B cell (primary cell): ENCODE measurements around the gene EARS2. TPM values are rescaled to one million over a fixed set of nuclear protein-coding genes. Genes with fewer than 3 reads are reported as not detected.
A peak's percentile ranks its signal among the peaks of the same experiment; 100 is the strongest.

Experiments used
- ATAC-seq: fragments of 200-7000 bp; cut with Tn5 transposase; one replicate; pipeline ENCODE4 v1.10.0; 2021; ENCODE audit warnings: low read depth, mild to moderate bottlenecking, moderate number of reproducible peaks, moderate library complexity
- CTCF ChIA-PET: fragments of 350-600 bp; sonication (Branson Sonifier 250); formaldehyde crosslinking; loops from one replicate; lab custom pipeline; 2021; ENCODE audit warnings: antibody characterized with exemption, inconsistent platforms; lab: Charles Lee
- POLR2A ChIA-PET: fragments of 350-600 bp; sonication (Branson Sonifier 250); formaldehyde crosslinking; loops from one replicate; lab custom pipeline; 2021; ENCODE audit warnings: antibody characterized with exemption; lab: Charles Lee
- DNase-seq: peaks from one replicate; pipeline ENCODE4 v3.0.0; 2013
- H2AFZ ChIP-seq: 2 replicates; pipeline ENCODE4 v1.6.1; 2012; ENCODE audit warnings: mild to moderate bottlenecking, low read depth, low read length; ENCODE audit not compliant: insufficient read depth, poor library complexity, severe bottlenecking
- H3K27ac ChIP-seq, 2 donors: 1 replicate in 1 of 2; 2 replicates in 1 of 2; pipeline ENCODE4 v1.5.1; 2012 to 2013; ENCODE audit warnings: low read length in 2 of 2, mild to moderate bottlenecking in 2 of 2, moderate library complexity in 1 of 2
- H3K27me3 ChIP-seq, 4 experiments: fragments of 200-600 bp in 1 of 4; sonication (generic) in 1 of 4; replicated peaks in 1 of 4; 1 replicate in 2 of 4; 2 replicates in 2 of 4; pipeline versions ENCODE4 v1.6.1 to v1.7.0; 2013 to 2016; ENCODE audit warnings: low read length in 3 of 4, mild to moderate bottlenecking in 2 of 4, mixed read lengths in 1 of 4, moderate library complexity in 1 of 4; ENCODE audit not compliant: insufficient read depth in 4 of 4, control insufficient read depth in 3 of 4; ENCODE audit errors: control extremely low read depth in 1 of 4
- H3K36me3 ChIP-seq, 2 experiments: replicated peaks in 1 of 2; 1 replicate in 1 of 2; 2 replicates in 1 of 2; pipeline versions ENCODE4 v1.6.1 to v1.7.1; 2013; ENCODE audit warnings: low read length in 1 of 2; ENCODE audit not compliant: insufficient read depth in 2 of 2, control insufficient read depth in 1 of 2; ENCODE audit errors: control extremely low read depth in 1 of 2, extremely low read depth in 1 of 2
- H3K4me1 ChIP-seq, 2 donors: fragments of 200-600 bp in 1 of 2; sonication (generic) in 1 of 2; 1 replicate in 1 of 2; 2 replicates in 1 of 2; pipeline versions ENCODE4 v1.5.1 to v1.6.1; 2013 to 2017; ENCODE audit warnings: low read length in 2 of 2; ENCODE audit not compliant: control insufficient read depth in 2 of 2, insufficient read depth in 2 of 2
- H3K4me2 ChIP-seq: replicated peaks from 2 replicates; pipeline ENCODE3; 2012; ENCODE audit warnings: mild to moderate bottlenecking, low read depth, low read length; ENCODE audit not compliant: poor library complexity, severe bottlenecking
- H3K4me3 ChIP-seq, 5 experiments: fragments of 200-600 bp in 1 of 5; sonication (generic) in 1 of 5; 1 replicate in 3 of 5; 2 replicates in 2 of 5; pipeline versions ENCODE4 v1.5.1 to v1.7.0; 2011 to 2016; ENCODE audit warnings: low read length in 4 of 5, mild to moderate bottlenecking in 4 of 5, low read depth in 2 of 5, control low read depth in 1 of 5, moderate library complexity in 1 of 5; ENCODE audit not compliant: insufficient read depth in 1 of 5; ENCODE audit errors: control extremely low read depth in 1 of 5, extremely low read depth in 1 of 5
- H3K79me2 ChIP-seq: fragments of 200-600 bp; sonication (generic); one replicate; pipeline ENCODE4 v1.6.0; 2016; ENCODE audit warnings: low read length; ENCODE audit not compliant: control insufficient read depth, insufficient read depth
- H3K9ac ChIP-seq: fragments of 200-600 bp; sonication (generic); 2 replicates; pipeline ENCODE4 v1.6.1; 2017; ENCODE audit warnings: mild to moderate bottlenecking, low read length, moderate library complexity
- H3K9me3 ChIP-seq, 3 donors: one replicate each; pipeline versions ENCODE4 v1.6.1 to v1.7.1; 2013; ENCODE audit warnings: low read length in 2 of 3; ENCODE audit not compliant: control insufficient read depth in 2 of 3, insufficient read depth in 1 of 3; ENCODE audit errors: control extremely low read depth in 1 of 3
- H4K20me1 ChIP-seq: 2 replicates; pipeline ENCODE4 v1.6.0; 2012; ENCODE audit warnings: mild to moderate bottlenecking, low read length; ENCODE audit not compliant: insufficient read depth, control insufficient read depth, poor library complexity, severe bottlenecking
- H3K27ac Mint-ChIP-seq: one replicate; pipeline ENCODE4 v1.8.0; 2021; ENCODE audit warnings: mixed read lengths
- H3K27me3 Mint-ChIP-seq: one replicate; pipeline ENCODE4 v1.8.0; 2021; ENCODE audit warnings: mixed read lengths
- H3K4me1 Mint-ChIP-seq: one replicate; pipeline ENCODE4 v1.8.0; 2021; ENCODE audit warnings: mixed read lengths
- H3K4me3 Mint-ChIP-seq: one replicate; pipeline ENCODE4 v1.8.0; 2021; ENCODE audit warnings: mixed read lengths
- H3K9me3 Mint-ChIP-seq: one replicate; pipeline ENCODE4 v1.8.0; 2022; ENCODE audit warnings: mixed read lengths; ENCODE audit not compliant: insufficient read depth
- CTCF ChIP-seq: fragments of 200-600 bp; IDR thresholded peaks from one replicate; pipeline ENCODE4 v1.8.0; 2022; ENCODE audit warnings: antibody characterized with exemption, mild to moderate bottlenecking
- EZH2 ChIP-seq: IDR thresholded peaks from 2 replicates; pipeline ENCODE4 v1.6.1; 2012; ENCODE audit warnings: borderline replicate concordance, low read depth, mild to moderate bottlenecking, moderate library complexity, low read length; ENCODE audit not compliant: insufficient read depth, poor library complexity, severe bottlenecking
- WGBS: methylation state at CpG from one replicate; pipeline ENCODE4 v1.1.5; 2013; ENCODE audit warnings: missing lambda C conversion rate; ENCODE audit not compliant: insufficient coverage; 5-methylcytosine and 5-hydroxymethylcytosine counted together
- intact Hi-C: fragments of 100-400 bp; cut with micrococcal nuclease; formaldehyde crosslinking; loops from one replicate; pipeline ENCODE4 v1.10.0; 2022
- polyA plus RNA-seq: library from polyadenylated mRNA; depleted of rRNA; stranded (reverse); fragments of >200 nt; gene quantifications from 2 replicates; pipeline ENCODE4 v1.2.3, GENCODE V29; 2012
- total RNA-seq, 2 donors: library from RNA; stranded (reverse); fragments of 120-200 nt in 1 of 2; gene quantifications; 1 replicate in 1 of 2; 2 replicates in 1 of 2; pipeline versions ENCODE4 v1.2.3 to v1.2.4, GENCODE V29; 2013 to 2022

The EARS2 gene
- total and polyA plus RNA-seq, 2 donors (not counting 1 experiment from before 2014, with no cell fraction given) = 14.6 to 15.1 TPM

- Mint-ChIP-seq H3K4me3 (peak overlapping the region; percentile 80), H3K4me1 (peaks cover 67% of the 10 kb centered on the region), H3K27me3 (no peaks in the 10 kb centered on the region), H3K9me3 (no peaks in the 10 kb centered on the region), H3K27ac (peak overlapping the region; percentile 92)
- DNase-seq = peak; percentile 84
- TF ChIP-seq CTCF = no peak
- no peak for TF ChIP-seq EZH2
- Histone ChIP-seq H3K27ac (peak overlapping the region; percentile 85 to 92), H3K4me3 (peak overlapping the region in 2 of 5 experiments; percentile 15 to 47), H2AFZ (no peak overlapping the region), H3K79me2 (peaks cover 27% of the 10 kb centered on the region), H3K36me3 (peaks cover 1 to 8% of the 10 kb centered on the region in 2 experiments), H3K4me2 (peak overlapping the region; percentile 59), H3K9ac (peak overlapping the region; percentile 20), H4K20me1 (no peaks in the 10 kb centered on the region), H3K4me1 (peaks cover 59 to 66% of the 10 kb centered on the region in 2 donors), H3K27me3 (no peaks in the 10 kb centered on the region), H3K9me3 (no peaks in the 10 kb centered on the region)
- CTCF ChIA-PET = interaction anchor here (0.8 to 1.4 kb wide), 4 partner anchors 10 to 39 kb away, joined by 3 to 6 read pairs (median 4); partner anchors contain the start of gene UBFD1
- peak; percentile 33 for ATAC-seq
- no CpG with 5 or more reads among the region's 3 CpGs for WGBS
- POLR2A ChIA-PET = interaction anchor here (1.5 to 4.7 kb wide), 3 partner anchors 11 to 38 kb away, joined by 3 to 39 read pairs (median 5); partner anchors contain the start of genes EARS2 and UBFD1
- intact Hi-C loops = loop anchor here (1.0 kb wide), 1 partner anchor 8 kb away; the partner anchor contains the start of gene GGA2
These were observed 38.7 kb downstream of the EARS2 start for GRCh38 chr16:23518435-23518891.
